GM18502 (cell line): Measurements from ENCODE around the gene TNPO1.

ENCODE experiments used
- ATAC-seq: cut with Tn5 transposase; IDR thresholded peaks from one replicate; pipeline ENCODE4 v1.9.1; 2021; ENCODE audit warnings: mild to moderate bottlenecking; ENCODE audit not compliant: unreplicated experiment, poor library complexity

TNPO1 gene

GRCh38 chr5:72817671-72818266 is 1.3 kb downstream of the TNPO1 start:
- ATAC-seq: no peak

DNA sequence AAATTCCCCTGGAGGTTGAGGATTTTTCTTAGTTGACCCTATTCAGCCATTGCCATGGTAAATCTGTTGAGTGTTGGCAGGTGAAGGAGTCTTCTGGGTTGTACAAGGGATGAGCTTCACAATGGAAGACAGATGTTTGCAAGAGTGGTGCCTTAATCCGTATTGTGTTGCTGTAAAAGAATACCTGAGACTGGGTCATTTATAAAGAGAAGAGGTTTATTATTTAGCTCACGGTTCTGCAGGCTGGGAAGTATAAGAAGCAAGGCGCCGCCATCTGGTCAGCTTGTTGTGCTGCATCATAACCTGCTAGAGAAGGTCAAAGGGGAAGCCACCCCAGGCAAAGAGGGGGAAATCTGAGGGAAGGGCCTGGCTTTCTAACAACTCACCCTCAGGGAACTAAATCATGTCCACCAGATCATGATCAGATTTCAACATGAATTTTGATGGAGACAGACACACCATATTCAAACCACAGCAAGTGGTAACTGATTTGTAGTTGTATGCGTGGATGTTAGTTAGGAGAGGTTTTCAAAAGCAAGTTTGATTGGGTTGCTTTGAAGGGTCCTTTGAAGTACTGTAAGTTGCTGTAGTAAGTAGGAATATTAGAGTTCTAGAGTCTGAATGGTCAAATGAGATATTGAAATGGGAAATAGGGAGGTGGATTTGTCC is 2.5 kb downstream of the TNPO1 start:
- ATAC-seq: no peak

DNA sequence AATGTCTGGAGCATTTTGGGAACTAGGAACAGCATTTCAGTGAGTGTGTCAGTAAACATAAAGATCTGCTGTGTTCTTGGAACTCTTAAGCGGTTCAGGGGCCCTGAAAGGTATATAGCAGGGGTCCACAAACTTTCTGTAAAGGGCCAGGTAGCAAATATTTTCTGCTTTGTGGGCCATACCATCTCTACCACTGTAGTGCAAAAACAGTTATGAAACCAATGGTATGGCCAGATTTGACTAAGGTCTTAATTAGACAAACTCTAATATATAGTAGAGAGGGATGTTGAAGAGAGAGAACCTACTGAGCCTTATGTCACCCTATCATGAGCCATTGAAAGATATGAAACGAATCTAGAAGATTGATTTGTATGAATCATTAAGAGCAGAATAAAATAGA is 5.3 kb downstream of the TNPO1 start:
- no peak for ATAC-seq

- ATAC-seq: no peak
Observed at GRCh38 chr5:72822944-72823343, 6.5 kb downstream of the TNPO1 start.

DNA sequence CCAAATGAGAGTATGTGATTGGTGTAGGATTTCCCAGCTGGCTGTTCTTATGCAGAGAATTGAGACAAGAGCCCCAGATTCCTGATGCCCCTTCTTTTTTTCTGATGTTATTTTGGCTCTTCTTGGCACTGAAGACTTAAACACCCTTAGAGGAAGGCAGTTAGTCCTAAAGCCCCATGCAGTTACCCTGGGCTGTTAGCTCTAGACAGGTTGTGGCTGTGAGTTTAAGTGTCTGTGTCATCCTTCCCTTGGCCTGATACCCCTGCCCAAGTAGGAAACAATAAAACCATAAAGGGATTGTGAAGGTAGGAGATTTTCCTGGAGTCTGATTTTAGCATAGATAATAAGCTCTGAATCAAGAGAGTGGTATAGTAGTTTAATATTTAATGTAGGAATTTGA is 13.2 kb downstream of the TNPO1 start:
- ATAC-seq: no peak

DNA sequence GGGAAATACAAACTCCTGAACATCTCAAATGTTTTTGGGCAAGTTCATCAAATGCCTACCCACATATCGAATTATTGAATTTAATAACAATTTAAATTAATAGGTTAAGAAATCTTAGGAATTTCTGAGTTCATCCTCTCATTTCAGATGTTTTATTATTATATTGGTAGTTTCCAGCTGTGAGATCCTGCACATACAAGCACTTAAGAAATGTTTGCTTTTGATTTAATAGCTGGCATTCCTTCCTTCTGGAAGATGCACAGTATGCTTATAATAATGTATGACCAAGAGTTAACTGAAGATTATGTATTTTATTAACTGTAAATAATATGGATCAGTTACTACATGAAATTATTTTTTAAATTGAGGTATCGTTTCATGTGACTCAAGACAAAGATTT is 13.9 kb downstream of the TNPO1 start:
- no peak for ATAC-seq

GRCh38 chr5:72831685-72832084 is 15.2 kb downstream of the TNPO1 start:
- ATAC-seq: no peak

- ATAC-seq: no peak
Observed at GRCh38 chr5:72834924-72835323, 18.5 kb downstream of the TNPO1 start.

GRCh38 chr5:72835633-72836032 is 19.2 kb downstream of the TNPO1 start:
- ATAC-seq: no peak

DNA sequence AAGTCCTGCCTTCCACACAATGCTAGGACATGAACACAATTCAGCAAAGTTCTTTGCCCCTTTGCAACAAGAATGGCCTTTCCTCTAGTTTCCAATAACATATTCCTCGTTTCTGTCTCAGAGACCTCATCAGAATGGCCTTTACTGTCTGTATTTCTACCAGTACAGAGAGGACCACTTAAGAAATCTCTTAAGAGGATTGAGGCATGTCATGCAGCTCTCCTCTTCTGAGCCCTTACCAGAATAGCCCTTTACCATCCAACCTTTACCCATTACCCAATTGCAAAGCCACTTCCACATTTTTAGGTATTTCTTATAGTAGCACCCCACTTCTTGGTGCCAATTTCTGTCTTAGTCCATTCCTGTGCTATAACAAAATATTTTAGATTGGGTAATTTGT is 20.3 kb downstream of the TNPO1 start:
- ATAC-seq: no peak

DNA sequence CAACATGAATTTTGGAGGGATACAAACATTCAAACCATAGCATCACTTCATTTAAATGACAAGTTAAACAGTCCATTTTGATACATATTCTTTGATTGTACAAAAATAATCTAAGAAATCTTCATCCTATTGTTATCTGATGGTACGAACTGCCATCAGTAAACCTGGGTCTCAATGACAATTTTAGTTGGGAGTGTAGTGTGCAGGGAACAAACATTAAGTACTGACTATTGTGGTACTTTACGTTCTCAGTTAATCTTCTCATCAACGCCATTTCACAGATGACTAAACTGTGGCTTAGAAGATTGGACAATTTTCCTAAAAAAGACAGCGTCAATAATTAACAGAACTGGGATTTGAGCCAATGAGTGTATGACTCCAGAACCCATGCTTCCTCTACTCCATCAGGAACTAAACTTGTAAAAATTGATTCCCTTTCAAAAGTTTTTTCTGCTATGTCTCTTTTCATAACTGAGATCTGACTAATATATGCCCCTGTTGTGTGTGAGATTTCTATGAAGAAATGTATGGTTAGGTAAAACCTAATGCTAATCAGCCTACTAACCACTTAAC is 21.1 kb downstream of the TNPO1 start:
- no peak for ATAC-seq

DNA sequence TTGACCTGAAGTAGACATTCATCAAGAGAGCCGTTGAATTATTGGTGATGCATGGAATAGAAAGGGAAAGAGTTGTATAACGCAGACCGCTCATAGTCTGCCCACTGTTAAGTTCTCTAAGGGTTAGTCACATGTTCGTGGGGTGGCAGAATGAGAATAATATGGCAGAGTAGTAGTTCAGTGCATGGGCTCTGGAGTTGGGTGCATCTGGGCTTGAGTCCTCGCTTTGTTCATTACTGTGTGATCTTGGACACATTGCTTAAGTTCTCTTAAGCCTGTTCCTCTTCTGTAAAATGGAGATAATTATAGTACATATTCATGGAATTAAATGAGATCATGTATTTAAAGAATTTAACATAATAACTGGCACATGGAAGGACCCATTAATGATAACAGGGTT is 23.6 kb downstream of the TNPO1 start:
- ATAC-seq: no peak

GRCh38 chr5:72841756-72842535 is 25.5 kb downstream of the TNPO1 start:
- ATAC-seq: no peak

GRCh38 chr5:72842816-72843215 is 26.4 kb downstream of the TNPO1 start:
- no peak for ATAC-seq

GRCh38 chr5:72844218-72844603 is 27.8 kb downstream of the TNPO1 start:
- no peak for ATAC-seq

DNA sequence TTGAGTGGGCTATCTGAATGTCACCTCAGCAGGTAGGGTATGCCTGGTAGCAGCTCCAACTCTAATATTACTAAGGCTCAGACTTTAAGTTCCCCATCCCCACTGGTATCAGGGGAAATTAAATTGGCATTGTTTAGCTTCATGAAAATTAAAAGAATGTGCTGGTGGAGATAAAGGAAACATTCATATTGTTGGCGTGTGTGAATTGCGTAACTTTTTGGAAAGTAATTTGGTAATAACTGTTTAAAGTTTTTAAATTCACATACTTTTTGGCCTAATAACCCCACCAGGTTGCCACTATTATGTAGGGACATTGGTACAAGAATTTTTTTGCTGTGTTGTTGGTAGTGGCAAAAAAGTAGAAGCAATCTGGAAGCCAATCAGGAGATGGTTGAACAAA is 29.4 kb downstream of the TNPO1 start:
- ATAC-seq: no peak

DNA sequence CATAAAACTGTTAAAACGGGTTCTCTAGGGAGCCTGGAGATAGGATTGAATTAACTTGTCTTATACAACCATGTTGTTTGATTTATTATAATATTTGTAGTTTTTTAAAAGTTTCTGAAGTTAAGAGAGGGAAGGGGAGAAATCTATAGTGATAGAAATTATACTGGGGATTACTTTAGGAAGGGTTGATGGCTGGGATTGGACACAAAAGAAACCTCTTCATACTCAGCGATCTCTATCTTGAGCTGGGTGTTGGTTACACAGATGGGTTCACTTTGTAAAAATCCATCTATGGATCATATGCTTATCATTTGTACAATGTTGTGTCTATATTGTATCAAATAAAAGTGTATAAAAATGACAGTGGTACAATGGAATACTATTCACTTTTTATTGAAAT is 30.0 kb downstream of the TNPO1 start:
- no peak for ATAC-seq

GRCh38 chr5:72847439-72847838 is 31.0 kb downstream of the TNPO1 start:
- ATAC-seq: no peak

GRCh38 chr5:72847989-72848473 is 31.6 kb downstream of the TNPO1 start:
- peak; percentile 81 for ATAC-seq

- ATAC-seq: peak; percentile 58
Observed at GRCh38 chr5:72848474-72849428, 32.3 kb downstream of the TNPO1 start.
